NCI-H1092 (cell line): ENCODE results near the gene PIK3R2.

Experiments used
- DNase-seq: peaks from one replicate; lab custom pipeline; 2025; lab: John Stamatoyannopoulos, UW

PIK3R2 gene

GRCh38 chr19:18173054-18173571 is 20.1 kb downstream of the PIK3R2 start:
- DNase-seq, result no peak

- DNase-seq, result peak; percentile 12
Observed at GRCh38 chr19:18173572-18174288, 20.8 kb downstream of the PIK3R2 start, which contains the start of gene IFI30. Gene IFI30 (plus strand): TSS chr19:18173813. CDS start chr19:18173842, 29 bp downstream.

GRCh38 chr19:18174983-18175382 is 22.0 kb downstream of the PIK3R2 start:
- DNase-seq, result no peak

- no peak for DNase-seq
Observed at GRCh38 chr19:18176367-18177310, 23.7 kb downstream of the PIK3R2 start.

- no peak for DNase-seq
Observed at GRCh38 chr19:18179957-18180356, 27.0 kb downstream of the PIK3R2 start.

- DNase-seq, result no peak
Observed at GRCh38 chr19:18183529-18183928, 30.6 kb downstream of the PIK3R2 start.

GRCh38 chr19:18185538-18185937 is 32.6 kb downstream of the PIK3R2 start:
- no peak for DNase-seq

- no peak for DNase-seq
Observed at GRCh38 chr19:18190278-18190677, 37.3 kb downstream of the PIK3R2 start.

- no peak for DNase-seq
Observed at GRCh38 chr19:18191640-18192062, 38.7 kb downstream of the PIK3R2 start.

GRCh38 chr19:18192673-18193387 is 39.9 kb downstream of the PIK3R2 start, which contains the start of gene MPV17L2:
Gene MPV17L2 (plus strand): TSS chr19:18193218. CDS start chr19:18193282, 64 bp downstream.
- DNase-seq, result peak; percentile 99

GRCh38 chr19:18193388-18194180 is 40.6 kb downstream of the PIK3R2 start:
- no peak for DNase-seq

- no peak for DNase-seq
Observed at GRCh38 chr19:18194181-18194530, 41.2 kb downstream of the PIK3R2 start.

- DNase-seq, result no peak
Observed at GRCh38 chr19:18194554-18195238, 41.7 kb downstream of the PIK3R2 start.

- no peak for DNase-seq
Observed at GRCh38 chr19:18196511-18196845, 43.5 kb downstream of the PIK3R2 start.

GRCh38 chr19:18197306-18197705 is 44.3 kb downstream of the PIK3R2 start:
- DNase-seq, result no peak

- DNase-seq, result no peak
Observed at GRCh38 chr19:18197941-18198340, 45.0 kb downstream of the PIK3R2 start.

GRCh38 chr19:18198374-18198773 is 45.4 kb downstream of the PIK3R2 start:
- no peak for DNase-seq

GRCh38 chr19:18202397-18202777 is 49.4 kb downstream of the PIK3R2 start:
- no peak for DNase-seq

GRCh38 chr19:18202778-18203407 is 49.9 kb downstream of the PIK3R2 start:
- DNase-seq, result peak; percentile 26

- no peak for DNase-seq
Observed at GRCh38 chr19:18203408-18203862, 50.5 kb downstream of the PIK3R2 start.
